B cell (primary cell): ENCODE measurements around the gene TUFM. TPM values are rescaled to one million over a fixed set of nuclear protein-coding genes. Genes with fewer than 3 reads are reported as not detected.

Experiments
- ATAC-seq: fragments of 200-7000 bp; cut with Tn5 transposase; one replicate; pipeline ENCODE4 v1.10.0; 2021; ENCODE audit warnings: low read depth, mild to moderate bottlenecking, moderate number of reproducible peaks, moderate library complexity
- CTCF ChIA-PET: fragments of 350-600 bp; sonication (Branson Sonifier 250); formaldehyde crosslinking; loops from one replicate; lab custom pipeline; 2021; ENCODE audit warnings: antibody characterized with exemption, inconsistent platforms; lab: Charles Lee
- POLR2A ChIA-PET: fragments of 350-600 bp; sonication (Branson Sonifier 250); formaldehyde crosslinking; loops from one replicate; lab custom pipeline; 2021; ENCODE audit warnings: antibody characterized with exemption; lab: Charles Lee
- DNase-seq: peaks from one replicate; pipeline ENCODE4 v3.0.0; 2013
- H2AFZ ChIP-seq: 2 replicates; pipeline ENCODE4 v1.6.1; 2012; ENCODE audit warnings: mild to moderate bottlenecking, low read depth, low read length; ENCODE audit not compliant: insufficient read depth, poor library complexity, severe bottlenecking
- H3K27ac ChIP-seq, 2 donors: 1 replicate in 1 of 2; 2 replicates in 1 of 2; pipeline ENCODE4 v1.5.1; 2012 to 2013; ENCODE audit warnings: low read length in 2 of 2, mild to moderate bottlenecking in 2 of 2, moderate library complexity in 1 of 2
- H3K27me3 ChIP-seq, 4 experiments: fragments of 200-600 bp in 1 of 4; sonication (generic) in 1 of 4; replicated peaks in 1 of 4; 1 replicate in 2 of 4; 2 replicates in 2 of 4; pipeline versions ENCODE4 v1.6.1 to v1.7.0; 2013 to 2016; ENCODE audit warnings: low read length in 3 of 4, mild to moderate bottlenecking in 2 of 4, mixed read lengths in 1 of 4, moderate library complexity in 1 of 4; ENCODE audit not compliant: insufficient read depth in 4 of 4, control insufficient read depth in 3 of 4; ENCODE audit errors: control extremely low read depth in 1 of 4
- H3K36me3 ChIP-seq, 2 experiments: replicated peaks in 1 of 2; 1 replicate in 1 of 2; 2 replicates in 1 of 2; pipeline versions ENCODE4 v1.6.1 to v1.7.1; 2013; ENCODE audit warnings: low read length in 1 of 2; ENCODE audit not compliant: insufficient read depth in 2 of 2, control insufficient read depth in 1 of 2; ENCODE audit errors: control extremely low read depth in 1 of 2, extremely low read depth in 1 of 2
- H3K4me1 ChIP-seq, 2 donors: fragments of 200-600 bp in 1 of 2; sonication (generic) in 1 of 2; 1 replicate in 1 of 2; 2 replicates in 1 of 2; pipeline versions ENCODE4 v1.5.1 to v1.6.1; 2013 to 2017; ENCODE audit warnings: low read length in 2 of 2; ENCODE audit not compliant: control insufficient read depth in 2 of 2, insufficient read depth in 2 of 2
- H3K4me2 ChIP-seq: replicated peaks from 2 replicates; pipeline ENCODE3; 2012; ENCODE audit warnings: mild to moderate bottlenecking, low read depth, low read length; ENCODE audit not compliant: poor library complexity, severe bottlenecking
- H3K4me3 ChIP-seq, 5 experiments: fragments of 200-600 bp in 1 of 5; sonication (generic) in 1 of 5; 1 replicate in 3 of 5; 2 replicates in 2 of 5; pipeline versions ENCODE4 v1.5.1 to v1.7.0; 2011 to 2016; ENCODE audit warnings: low read length in 4 of 5, mild to moderate bottlenecking in 4 of 5, low read depth in 2 of 5, control low read depth in 1 of 5, moderate library complexity in 1 of 5; ENCODE audit not compliant: insufficient read depth in 1 of 5; ENCODE audit errors: control extremely low read depth in 1 of 5, extremely low read depth in 1 of 5
- H3K79me2 ChIP-seq: fragments of 200-600 bp; sonication (generic); one replicate; pipeline ENCODE4 v1.6.0; 2016; ENCODE audit warnings: low read length; ENCODE audit not compliant: control insufficient read depth, insufficient read depth
- H3K9ac ChIP-seq: fragments of 200-600 bp; sonication (generic); 2 replicates; pipeline ENCODE4 v1.6.1; 2017; ENCODE audit warnings: mild to moderate bottlenecking, low read length, moderate library complexity
- H3K9me3 ChIP-seq, 3 donors: one replicate each; pipeline versions ENCODE4 v1.6.1 to v1.7.1; 2013; ENCODE audit warnings: low read length in 2 of 3; ENCODE audit not compliant: control insufficient read depth in 2 of 3, insufficient read depth in 1 of 3; ENCODE audit errors: control extremely low read depth in 1 of 3
- H4K20me1 ChIP-seq: 2 replicates; pipeline ENCODE4 v1.6.0; 2012; ENCODE audit warnings: mild to moderate bottlenecking, low read length; ENCODE audit not compliant: insufficient read depth, control insufficient read depth, poor library complexity, severe bottlenecking
- H3K27ac Mint-ChIP-seq: one replicate; pipeline ENCODE4 v1.8.0; 2021; ENCODE audit warnings: mixed read lengths
- H3K27me3 Mint-ChIP-seq: one replicate; pipeline ENCODE4 v1.8.0; 2021; ENCODE audit warnings: mixed read lengths
- H3K4me1 Mint-ChIP-seq: one replicate; pipeline ENCODE4 v1.8.0; 2021; ENCODE audit warnings: mixed read lengths
- H3K4me3 Mint-ChIP-seq: one replicate; pipeline ENCODE4 v1.8.0; 2021; ENCODE audit warnings: mixed read lengths
- H3K9me3 Mint-ChIP-seq: one replicate; pipeline ENCODE4 v1.8.0; 2022; ENCODE audit warnings: mixed read lengths; ENCODE audit not compliant: insufficient read depth
- EZH2 ChIP-seq: IDR thresholded peaks from 2 replicates; pipeline ENCODE4 v1.6.1; 2012; ENCODE audit warnings: borderline replicate concordance, low read depth, mild to moderate bottlenecking, moderate library complexity, low read length; ENCODE audit not compliant: insufficient read depth, poor library complexity, severe bottlenecking
- WGBS: methylation state at CpG from one replicate; pipeline ENCODE4 v1.1.5; 2013; ENCODE audit warnings: missing lambda C conversion rate; ENCODE audit not compliant: insufficient coverage; 5-methylcytosine and 5-hydroxymethylcytosine counted together
- intact Hi-C: fragments of 100-400 bp; cut with micrococcal nuclease; formaldehyde crosslinking; loops from one replicate; pipeline ENCODE4 v1.10.0; 2022
- polyA plus RNA-seq: library from polyadenylated mRNA; depleted of rRNA; stranded (reverse); fragments of >200 nt; gene quantifications from 2 replicates; pipeline ENCODE4 v1.2.3, GENCODE V29; 2012
- total RNA-seq, 2 donors: library from RNA; stranded (reverse); fragments of 120-200 nt in 1 of 2; gene quantifications; 1 replicate in 1 of 2; 2 replicates in 1 of 2; pipeline versions ENCODE4 v1.2.3 to v1.2.4, GENCODE V29; 2013 to 2022
- TF ChIP-seq, protein P1 (sequence below): fragments of 200-600 bp; IDR thresholded peaks from one replicate; pipeline ENCODE4 v1.8.0; 2022; ENCODE audit warnings: antibody characterized with exemption, mild to moderate bottlenecking

TUFM gene
- total and polyA plus RNA-seq, 2 donors (not counting 1 experiment from before 2014, with no cell fraction given) = 126 to 129 TPM

DNA sequence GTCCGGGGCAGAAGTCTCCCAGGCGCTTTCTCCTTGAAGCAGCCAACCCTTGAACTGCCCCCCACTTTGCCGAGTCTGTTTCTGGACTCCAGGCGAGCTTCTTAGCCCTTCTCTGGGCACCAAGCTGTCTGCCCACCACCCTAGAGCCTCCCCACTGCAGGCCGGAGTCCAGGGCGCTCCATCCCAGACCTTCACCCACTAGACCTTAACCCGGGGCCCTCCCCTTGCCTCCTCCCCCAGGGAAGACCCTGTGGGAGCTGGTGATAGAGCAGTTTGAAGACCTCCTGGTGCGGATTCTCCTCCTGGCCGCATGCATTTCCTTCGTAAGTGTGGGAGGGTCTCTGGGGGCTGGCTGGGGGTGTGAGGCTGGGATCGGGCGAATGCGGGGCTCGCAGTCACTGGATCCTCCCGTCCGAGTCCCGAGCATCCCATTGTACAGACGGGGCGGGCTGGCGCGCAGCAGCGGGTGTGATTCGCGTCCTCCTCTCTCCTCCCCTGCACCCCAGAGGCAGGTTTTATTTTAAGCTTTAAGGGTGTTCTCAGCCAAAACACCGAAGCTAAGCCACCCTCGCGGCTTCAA, 33.2 kb upstream of the TUFM start:
- Histone ChIP-seq H2AFZ (peak overlapping the region; percentile 100), H3K36me3 (peaks cover 0 to 2% of the 10 kb centered on the region in 2 experiments), H3K4me3 (peak overlapping the region; percentile 53 to 94 (median 87)), H3K79me2 (no peaks in the 10 kb centered on the region), H3K4me2 (peak overlapping the region; percentile 100), H3K27me3 (peaks cover 0 to 8% (median 1%) of the 10 kb centered on the region in 4 experiments), H3K9ac (peak overlapping the region; percentile 90), H3K9me3 (no peaks in the 10 kb centered on the region), H3K27ac (peak overlapping the region in 1 of 2 donors; percentile 43), H4K20me1 (no peaks in the 10 kb centered on the region), H3K4me1 (peaks cover 13 to 17% of the 10 kb centered on the region in 2 donors)
- TF ChIP-seq, protein P1, sequence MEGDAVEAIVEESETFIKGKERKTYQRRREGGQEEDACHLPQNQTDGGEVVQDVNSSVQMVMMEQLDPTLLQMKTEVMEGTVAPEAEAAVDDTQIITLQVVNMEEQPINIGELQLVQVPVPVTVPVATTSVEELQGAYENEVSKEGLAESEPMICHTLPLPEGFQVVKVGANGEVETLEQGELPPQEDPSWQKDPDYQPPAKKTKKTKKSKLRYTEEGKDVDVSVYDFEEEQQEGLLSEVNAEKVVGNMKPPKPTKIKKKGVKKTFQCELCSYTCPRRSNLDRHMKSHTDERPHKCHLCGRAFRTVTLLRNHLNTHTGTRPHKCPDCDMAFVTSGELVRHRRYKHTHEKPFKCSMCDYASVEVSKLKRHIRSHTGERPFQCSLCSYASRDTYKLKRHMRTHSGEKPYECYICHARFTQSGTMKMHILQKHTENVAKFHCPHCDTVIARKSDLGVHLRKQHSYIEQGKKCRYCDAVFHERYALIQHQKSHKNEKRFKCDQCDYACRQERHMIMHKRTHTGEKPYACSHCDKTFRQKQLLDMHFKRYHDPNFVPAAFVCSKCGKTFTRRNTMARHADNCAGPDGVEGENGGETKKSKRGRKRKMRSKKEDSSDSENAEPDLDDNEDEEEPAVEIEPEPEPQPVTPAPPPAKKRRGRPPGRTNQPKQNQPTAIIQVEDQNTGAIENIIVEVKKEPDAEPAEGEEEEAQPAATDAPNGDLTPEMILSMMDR = no peak
- no peak for TF ChIP-seq EZH2
- POLR2A ChIA-PET = interaction anchor here (1.0 to 2.2 kb wide), 5 partner anchors 16 to 71 kb away, joined by 3 to 12 read pairs (median 4); partner anchors contain the start of genes CD19, NFATC2IP and SH2B1
- CTCF ChIA-PET = interaction anchor here (0.9 to 2.9 kb wide), 9 partner anchors 9 to 98 kb away, joined by 3 to 23 read pairs (median 4); no protein-coding TSS in a partner anchor
- peak overlapping the region; percentile 92 for H3K4me3 Mint-ChIP-seq
- peaks cover 15% of the 10 kb centered on the region for H3K4me1 Mint-ChIP-seq
- peak; percentile 32 for ATAC-seq
- no peak for DNase-seq
- peaks cover 6% of the 10 kb centered on the region for H3K27me3 Mint-ChIP-seq
- no peaks in the 10 kb centered on the region for H3K9me3 Mint-ChIP-seq
- H3K27ac Mint-ChIP-seq = peak overlapping the region; percentile 10
- 4% methylated on average over 23 of the region's 27 CpGs for WGBS
- intact Hi-C loops = loop anchor here (1.0 kb wide), 2 partner anchors 16 to 66 kb away; partner anchors contain the start of gene SH2B1
